Measurements from ENCODE around the gene PARD6G. TPM values are rescaled to one million over a fixed set of nuclear protein-coding genes. Genes with fewer than 3 reads are reported as not detected.

The PARD6G gene
- total RNA-seq, 4 donors from 2014 or later = 4.6 to 15.9 (median 11.9) TPM

GRCh38 chr18:80189531-80189865, 57.8 kb downstream of the PARD6G start:
- intact Hi-C loops (cut with DNase I; ENCODE audit: low total_unique reads) = no loop called here
- TF ChIP-seq POLR2A (IDR thresholded peaks at IDR 0.05) (no peak), CTCF (IDR thresholded peaks at IDR 0.05) (no peak)
- DNase-seq = no peak
- Histone ChIP-seq H3K9me3 (no peaks in the 10 kb centered on the region), H3K36me3 (no peaks in the 10 kb centered on the region), H3K27me3 (no peaks in the 10 kb centered on the region), H3K4me1 (no peaks in the 10 kb centered on the region), H3K27ac (no peak overlapping the region), H3K4me3 (no peak overlapping the region)

- no peak overlapping the region for H3K27ac ChIP-seq
- no peak for DNase-seq
- TF ChIP-seq POLR2A (IDR thresholded peaks at IDR 0.05) = no peak
- no peak for TF ChIP-seq CTCF (IDR thresholded peaks at IDR 0.05)
- no peak overlapping the region for H3K4me3 ChIP-seq
- H3K36me3 ChIP-seq = no peaks in the 10 kb centered on the region
- H3K27me3 ChIP-seq = no peaks in the 10 kb centered on the region
- intact Hi-C loops (cut with DNase I; ENCODE audit: low total_unique reads) = no loop called here
- no peaks in the 10 kb centered on the region for H3K9me3 ChIP-seq
- H3K4me1 ChIP-seq = no peaks in the 10 kb centered on the region
Observed at GRCh38 chr18:80188643-80189530, 58.4 kb downstream of the PARD6G start.

GRCh38 chr18:80187956-80188642, 59.2 kb downstream of the PARD6G start:
- intact Hi-C loops (cut with DNase I; ENCODE audit: low total_unique reads) = no loop called here
- no peak for DNase-seq
- Histone ChIP-seq H3K4me1 (no peaks in the 10 kb centered on the region), H3K4me3 (no peak overlapping the region), H3K36me3 (no peaks in the 10 kb centered on the region), H3K27me3 (no peaks in the 10 kb centered on the region), H3K9me3 (no peaks in the 10 kb centered on the region), H3K27ac (no peak overlapping the region)
- TF ChIP-seq CTCF (IDR thresholded peaks at IDR 0.05) (no peak), POLR2A (IDR thresholded peaks at IDR 0.05) (no peak)

- H3K27me3 ChIP-seq = no peaks in the 10 kb centered on the region
- intact Hi-C loops (cut with DNase I; ENCODE audit: low total_unique reads) = no loop called here
- H3K27ac ChIP-seq = no peak overlapping the region
- no peaks in the 10 kb centered on the region for H3K9me3 ChIP-seq
- no peak overlapping the region for H3K4me3 ChIP-seq
- H3K4me1 ChIP-seq = no peaks in the 10 kb centered on the region
- H3K36me3 ChIP-seq = no peaks in the 10 kb centered on the region
- DNase-seq = no peak
- TF ChIP-seq CTCF (IDR thresholded peaks at IDR 0.05) (no peak), POLR2A (IDR thresholded peaks at IDR 0.05) (no peak)
Observed at GRCh38 chr18:80185545-80185944, 61.8 kb downstream of the PARD6G start.

GRCh38 chr18:80184243-80184772, 63.0 kb downstream of the PARD6G start:
- no peak overlapping the region for H3K27ac ChIP-seq
- DNase-seq = no peak
- no peak for TF ChIP-seq POLR2A (IDR thresholded peaks at IDR 0.05)
- TF ChIP-seq CTCF (IDR thresholded peaks at IDR 0.05) = no peak
- H3K36me3 ChIP-seq = no peaks in the 10 kb centered on the region
- H3K27me3 ChIP-seq = no peaks in the 10 kb centered on the region
- intact Hi-C loops (cut with DNase I; ENCODE audit: low total_unique reads) = no loop called here
- H3K9me3 ChIP-seq = no peaks in the 10 kb centered on the region
- H3K4me1 ChIP-seq = no peaks in the 10 kb centered on the region
- no peak overlapping the region for H3K4me3 ChIP-seq
